ENCODE measurements around the gene KRT37. TPM values are rescaled to one million over a fixed set of nuclear protein-coding genes. Genes with fewer than 3 reads are reported as not detected.

The KRT37 gene
- polyA plus RNA-seq, 3 donors, result not detected

DNA sequence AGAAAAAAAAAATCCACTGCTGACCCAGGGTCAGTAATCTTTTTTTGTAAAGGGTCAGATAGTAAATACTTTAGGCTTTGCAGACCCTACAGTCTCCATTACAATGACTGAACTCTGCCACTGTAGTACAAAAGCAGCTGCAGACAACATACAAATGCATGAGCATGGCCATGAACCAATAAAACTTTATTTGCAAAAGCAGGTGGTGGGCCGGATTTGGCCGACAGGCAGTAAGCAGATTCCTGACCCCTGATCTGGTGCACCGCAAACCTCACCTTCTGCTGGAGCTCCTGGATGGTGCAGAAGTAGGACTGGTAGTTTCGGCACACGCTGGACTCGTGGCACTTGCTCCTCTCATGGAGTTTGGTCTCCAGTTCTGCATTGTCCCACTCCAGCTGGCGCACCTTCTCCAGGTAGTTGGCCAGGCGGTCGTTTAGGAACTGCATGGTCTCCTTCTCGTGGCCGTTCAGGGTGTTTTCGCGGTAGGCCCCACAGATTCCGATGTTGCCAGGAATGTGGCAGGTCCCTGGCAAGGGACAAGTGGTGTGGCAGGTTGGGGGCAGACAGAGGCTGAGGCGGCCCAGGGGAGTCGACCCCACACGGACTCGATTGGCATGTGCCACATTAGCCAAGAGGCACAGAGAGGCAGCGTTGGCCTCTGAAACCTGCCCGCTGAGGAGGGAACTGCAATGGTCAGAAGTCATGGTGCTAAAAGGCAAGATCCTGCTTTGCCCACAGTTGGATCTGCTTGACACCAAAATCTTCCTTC lies 13.1 kb downstream of the KRT37 start:
- WGBS (ENCODE audit: insufficient coverage), result 98% methylated on average over 16 of the region's 20 CpGs
- Histone ChIP-seq H3K4me3 (replicated peaks in 1 of 3; ENCODE audit: low read depth in 2 of 3, low read length in 3 of 3) (no peak overlapping the region), H3K4me2 (replicated peaks; ENCODE audit: extremely low read depth, low read length, poor library complexity, severe bottlenecking) (no peak overlapping the region), H3K79me2 (ENCODE audit: insufficient read depth, low read length) (no peaks in the 10 kb centered on the region), H3K36me3 (replicated peaks in 1 of 2; ENCODE audit: control insufficient read depth in 1 of 2, insufficient read depth in 2 of 2, low read length in 2 of 2) (no peaks in the 10 kb centered on the region), H3K27me3 (ENCODE audit: control insufficient read depth in 2 of 2, insufficient read depth in 2 of 2, low read length in 2 of 2) (no peaks in the 10 kb centered on the region), H3K4me1 (ENCODE audit: control insufficient read depth in 1 of 2, insufficient read depth in 2 of 2, low read length in 2 of 2) (no peaks in the 10 kb centered on the region), H2AFZ (ENCODE audit: insufficient read depth, low read depth, low read length, poor library complexity, severe bottlenecking) (no peak overlapping the region), H4K20me1 (ENCODE audit: insufficient read depth, low read length) (no peaks in the 10 kb centered on the region), H3K9me3 (replicated peaks in 1 of 2; ENCODE audit: control insufficient read depth in 1 of 2, insufficient read depth in 1 of 2, low read length in 2 of 2) (no peaks in the 10 kb centered on the region), H3K27ac (ENCODE audit: low read depth in 1 of 2, low read length in 2 of 2) (no peak overlapping the region), H3K9ac (ENCODE audit: insufficient read depth, low read length, poor library complexity, severe bottlenecking) (no peak overlapping the region)
- Mint-ChIP-seq H3K4me3 (no peak overlapping the region), H3K4me1 (no peaks in the 10 kb centered on the region), H3K36me3 (no peaks in the 10 kb centered on the region), H3K27me3 (ENCODE audit: low read depth in 3 of 3) (peaks cover 8 to 11% (median 11%) of the 10 kb centered on the region in 3 donors), H3K9me3 (no peaks in the 10 kb centered on the region), H3K27ac (no peak overlapping the region)
- intact Hi-C loops (cut with micrococcal nuclease), result no loop called here
- TF ChIP-seq, protein P1, sequence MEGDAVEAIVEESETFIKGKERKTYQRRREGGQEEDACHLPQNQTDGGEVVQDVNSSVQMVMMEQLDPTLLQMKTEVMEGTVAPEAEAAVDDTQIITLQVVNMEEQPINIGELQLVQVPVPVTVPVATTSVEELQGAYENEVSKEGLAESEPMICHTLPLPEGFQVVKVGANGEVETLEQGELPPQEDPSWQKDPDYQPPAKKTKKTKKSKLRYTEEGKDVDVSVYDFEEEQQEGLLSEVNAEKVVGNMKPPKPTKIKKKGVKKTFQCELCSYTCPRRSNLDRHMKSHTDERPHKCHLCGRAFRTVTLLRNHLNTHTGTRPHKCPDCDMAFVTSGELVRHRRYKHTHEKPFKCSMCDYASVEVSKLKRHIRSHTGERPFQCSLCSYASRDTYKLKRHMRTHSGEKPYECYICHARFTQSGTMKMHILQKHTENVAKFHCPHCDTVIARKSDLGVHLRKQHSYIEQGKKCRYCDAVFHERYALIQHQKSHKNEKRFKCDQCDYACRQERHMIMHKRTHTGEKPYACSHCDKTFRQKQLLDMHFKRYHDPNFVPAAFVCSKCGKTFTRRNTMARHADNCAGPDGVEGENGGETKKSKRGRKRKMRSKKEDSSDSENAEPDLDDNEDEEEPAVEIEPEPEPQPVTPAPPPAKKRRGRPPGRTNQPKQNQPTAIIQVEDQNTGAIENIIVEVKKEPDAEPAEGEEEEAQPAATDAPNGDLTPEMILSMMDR (IDR thresholded peaks at IDR 0.05), result no peak
- DNase-seq, result no peak

DNA sequence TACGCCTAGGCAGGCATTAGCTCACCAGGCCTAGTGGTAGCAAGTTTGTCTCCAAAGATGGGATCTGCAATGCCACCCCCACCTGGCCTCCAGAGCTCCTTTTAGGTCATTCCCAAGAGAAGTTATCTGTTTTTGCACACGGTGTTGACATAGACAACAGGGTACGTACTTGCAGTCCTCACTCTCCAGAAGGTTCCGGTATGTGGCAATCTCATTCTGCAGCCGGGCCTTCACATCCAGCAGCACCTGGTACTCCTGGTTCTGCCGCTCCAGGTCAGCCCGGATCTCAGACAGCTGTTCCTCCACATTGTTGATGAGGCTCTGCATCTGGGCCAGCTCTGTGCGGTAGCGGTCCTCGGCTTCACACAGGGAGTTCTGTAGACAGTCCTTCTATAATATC lies 17.2 kb downstream of the KRT37 start:
- no peaks in the 10 kb centered on the region for H3K36me3 Mint-ChIP-seq
- WGBS (ENCODE audit: insufficient coverage), result 91% methylated on average over 7 of the region's 10 CpGs
- intact Hi-C loops (cut with micrococcal nuclease), result no loop called here

More for the DNA sequence above, 17.2 kb downstream of the KRT37 start:
- H3K9me3 Mint-ChIP-seq, result no peaks in the 10 kb centered on the region
- H3K36me3 ChIP-seq (replicated peaks in 1 of 2; ENCODE audit: control insufficient read depth in 1 of 2, insufficient read depth in 2 of 2, low read length in 2 of 2), result no peaks in the 10 kb centered on the region
- no peaks in the 10 kb centered on the region for H3K9me3 ChIP-seq (replicated peaks in 1 of 2; ENCODE audit: control insufficient read depth in 1 of 2, insufficient read depth in 1 of 2, low read length in 2 of 2)
- H3K27ac Mint-ChIP-seq, result no peak overlapping the region
- no peaks in the 10 kb centered on the region for H4K20me1 ChIP-seq (ENCODE audit: insufficient read depth, low read length)
- peaks cover 1 to 7% (median 5%) of the 10 kb centered on the region in 3 donors for H3K27me3 Mint-ChIP-seq (ENCODE audit: low read depth in 3 of 3)
- peaks cover 9% of the 10 kb centered on the region for H3K4me1 Mint-ChIP-seq
- H3K9ac ChIP-seq (ENCODE audit: insufficient read depth, low read length, poor library complexity, severe bottlenecking), result no peak overlapping the region
- no peaks in the 10 kb centered on the region for H3K27me3 ChIP-seq (ENCODE audit: control insufficient read depth in 2 of 2, insufficient read depth in 2 of 2, low read length in 2 of 2)
- H3K4me1 ChIP-seq (ENCODE audit: control insufficient read depth in 1 of 2, insufficient read depth in 2 of 2, low read length in 2 of 2), result peaks cover 0 to 6% of the 10 kb centered on the region in 2 donors
- DNase-seq, result no peak
- TF ChIP-seq, protein P1 (IDR thresholded peaks at IDR 0.05), result no peak
- no peak overlapping the region for H3K4me3 ChIP-seq (replicated peaks in 1 of 3; ENCODE audit: low read depth in 2 of 3, low read length in 3 of 3)
- H3K4me3 Mint-ChIP-seq, result no peak overlapping the region
- no peak overlapping the region for H3K4me2 ChIP-seq (replicated peaks; ENCODE audit: extremely low read depth, low read length, poor library complexity, severe bottlenecking)
- H3K27ac ChIP-seq (ENCODE audit: low read depth in 1 of 2, low read length in 2 of 2), result no peak overlapping the region
- H2AFZ ChIP-seq (ENCODE audit: insufficient read depth, low read depth, low read length, poor library complexity, severe bottlenecking), result no peak overlapping the region
- H3K79me2 ChIP-seq (ENCODE audit: insufficient read depth, low read length), result no peaks in the 10 kb centered on the region
